HG03139 (cell line): ENCODE measurements around the gene TIMP1.
"Not testable (repeated sequence)": the region's sequence is repeated elsewhere in the genome, so short reads cannot be mapped to it uniquely, and the experiment has no call there.

Experiments used
- ATAC-seq: cut with Tn5 transposase; IDR thresholded peaks from one replicate; pipeline ENCODE4 v1.9.1; 2021; ENCODE audit not compliant: unreplicated experiment

TIMP1 gene

DNA sequence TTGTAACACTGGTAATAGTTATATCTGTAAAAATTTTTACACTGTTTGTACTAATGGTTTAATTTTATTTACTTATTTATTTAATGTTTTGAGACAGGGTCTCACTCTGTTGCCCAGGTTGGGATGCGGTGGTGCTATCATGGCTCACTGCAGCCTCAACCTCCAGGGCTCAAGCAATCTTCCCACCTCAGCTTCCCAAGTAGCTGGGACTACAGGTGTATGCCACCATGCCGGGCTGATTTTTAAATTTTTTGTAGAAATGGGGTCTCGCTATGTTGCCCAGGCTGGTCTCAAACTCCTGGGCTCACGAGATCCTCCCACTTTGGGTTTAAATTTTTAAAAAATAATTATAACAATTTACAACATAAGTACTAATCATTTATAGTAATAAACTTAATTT, 20.9 kb downstream of the TIMP1 start:
- not testable (repeated sequence) for ATAC-seq

DNA sequence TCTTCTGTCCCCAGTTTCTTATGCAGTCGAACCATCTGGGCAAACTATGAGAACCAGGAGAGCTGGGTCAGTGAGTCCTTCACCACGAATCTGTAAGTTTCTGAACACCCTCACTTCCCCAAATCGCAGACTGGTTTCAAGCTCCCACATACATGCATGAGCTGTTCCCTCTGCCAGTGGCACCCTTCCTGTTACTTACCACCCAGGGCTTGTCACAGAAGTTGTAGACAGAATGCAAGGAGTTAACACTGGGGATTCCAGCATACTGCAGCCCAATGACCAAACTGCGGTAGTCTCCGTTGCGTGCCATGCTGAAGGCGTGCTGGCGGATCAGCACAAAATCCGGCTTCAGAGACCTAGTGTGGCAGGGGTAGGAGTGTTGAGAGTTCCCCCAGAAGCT, 22.8 kb downstream of the TIMP1 start:
- ATAC-seq: no peak

DNA sequence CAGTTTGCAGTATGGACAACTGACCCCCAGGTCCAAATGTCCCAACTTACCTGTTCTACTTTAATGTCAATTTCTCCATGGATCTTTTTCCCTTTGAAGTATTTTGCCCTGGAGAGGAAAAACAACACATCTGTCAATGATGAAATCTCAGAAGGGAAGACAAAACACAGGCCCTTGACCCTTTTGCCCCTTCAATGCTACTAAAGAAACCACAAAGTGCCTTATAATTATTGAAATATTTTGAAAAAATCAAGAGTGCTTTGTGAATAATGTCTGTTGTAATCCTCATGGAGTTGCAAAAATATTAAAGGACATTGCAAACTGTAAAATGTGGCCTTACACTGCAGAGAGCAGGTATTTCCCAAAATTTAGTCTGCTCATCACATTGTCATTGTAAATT, 24.9 kb downstream of the TIMP1 start:
- no peak for ATAC-seq

DNA sequence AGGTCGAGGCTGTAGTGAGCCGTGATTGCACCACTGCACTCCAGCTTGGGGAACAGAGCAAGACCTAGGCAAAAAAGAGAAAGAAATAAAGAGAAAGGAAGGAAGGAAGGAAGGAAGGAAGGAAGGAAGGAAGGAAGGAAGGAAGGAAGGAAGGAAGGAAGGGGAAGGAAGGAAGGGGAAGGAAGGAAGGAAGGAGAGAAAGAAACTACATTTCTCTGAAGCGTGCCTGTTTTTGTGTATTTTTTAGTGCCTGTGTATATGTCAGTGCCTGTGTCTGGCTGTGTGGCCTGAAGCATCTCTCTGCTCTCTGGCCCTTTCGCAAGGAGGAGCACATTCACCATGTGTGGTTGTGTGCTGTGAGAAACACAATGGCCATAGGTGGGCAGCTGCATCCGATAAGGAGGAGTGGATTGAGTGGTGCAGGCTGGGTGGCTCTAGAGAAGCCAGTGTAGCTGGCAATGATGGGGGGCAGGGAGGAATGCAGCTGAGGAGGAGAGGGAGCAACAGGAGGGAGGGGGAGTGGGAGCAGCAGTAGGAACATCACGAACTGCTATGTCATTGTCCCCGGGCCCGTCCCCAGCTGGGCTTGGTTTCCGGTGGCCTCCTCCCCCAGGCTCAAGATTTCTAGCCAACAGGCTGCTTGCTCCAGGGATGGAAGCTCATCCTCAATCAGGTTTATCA, 26.0 kb downstream of the TIMP1 start:
- ATAC-seq: no peak

DNA sequence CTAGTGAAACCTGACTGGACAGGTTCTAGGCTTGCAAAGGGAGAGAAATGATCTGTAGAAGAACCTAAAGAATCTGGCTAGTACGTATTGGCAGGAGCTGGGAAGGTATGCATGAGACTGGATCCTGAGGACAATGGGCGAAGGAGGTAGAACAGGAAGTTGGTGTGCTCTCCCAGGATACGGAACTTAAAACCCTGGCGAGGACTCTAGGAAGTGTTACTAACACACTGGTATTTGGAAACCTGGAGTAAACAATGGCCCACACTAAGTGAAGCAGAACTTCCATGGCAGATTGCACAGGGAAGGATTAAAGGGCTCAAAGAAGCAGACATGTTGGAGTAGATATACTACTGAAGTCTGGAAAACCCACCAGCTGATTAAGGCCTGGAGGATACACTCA, 28.3 kb downstream of the TIMP1 start:
- no peak for ATAC-seq

DNA sequence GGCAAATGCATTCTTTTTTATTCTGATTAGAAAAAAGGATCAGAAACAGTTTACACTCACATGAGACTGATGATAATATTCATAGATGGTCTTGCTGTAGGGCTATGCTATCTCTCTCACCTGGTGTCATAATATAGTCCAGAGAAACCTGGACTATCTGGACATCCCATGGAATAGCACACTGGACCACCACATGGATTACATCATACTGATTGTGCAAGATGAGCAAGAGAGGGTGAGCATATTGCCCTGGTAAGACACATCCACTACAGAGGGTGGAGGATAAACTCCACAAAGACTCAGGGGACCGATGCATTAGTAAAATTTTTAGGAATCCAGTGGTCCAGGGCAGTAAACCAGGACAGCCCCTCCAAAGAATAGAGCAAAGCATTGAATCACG, 29.3 kb downstream of the TIMP1 start:
- ATAC-seq: no peak

DNA sequence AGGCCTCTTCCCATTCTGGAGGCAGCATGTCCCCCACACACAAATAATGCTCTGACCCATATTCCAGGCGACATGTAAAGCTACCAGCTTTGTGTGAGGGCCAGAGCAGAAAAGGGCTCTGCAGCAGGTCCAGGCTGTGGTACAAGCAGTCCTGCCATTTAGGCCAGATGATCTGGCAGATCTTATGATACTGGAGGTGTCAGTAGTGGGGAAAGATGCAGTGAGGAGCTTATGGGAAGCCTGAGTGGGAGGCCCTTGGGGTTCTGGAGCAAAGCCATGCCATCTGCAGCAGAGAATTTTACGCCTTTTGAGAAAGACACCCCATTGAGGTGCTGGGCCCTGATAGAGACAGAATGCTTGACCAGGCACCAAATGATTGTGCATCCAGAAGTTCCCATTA, 29.7 kb downstream of the TIMP1 start:
- no peak for ATAC-seq

DNA sequence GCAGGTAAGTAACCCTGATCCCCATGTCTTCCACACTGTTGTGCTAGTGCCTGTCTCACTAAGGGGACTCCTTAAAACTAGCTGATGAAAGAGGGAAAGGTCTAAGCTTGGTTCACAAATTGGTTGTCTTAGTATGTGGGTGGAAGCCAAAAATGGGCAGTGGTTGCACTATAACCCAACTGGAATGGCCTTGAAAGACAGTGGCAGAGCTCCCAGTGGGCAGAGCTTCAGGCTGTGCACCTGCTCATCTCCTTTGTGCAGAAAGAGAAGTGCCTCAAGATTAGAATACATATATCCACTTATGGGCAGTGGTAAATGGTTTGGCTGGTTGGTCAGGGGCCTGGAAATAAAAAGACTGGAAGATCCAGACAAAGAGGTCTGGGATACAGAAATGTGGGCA, 30.2 kb downstream of the TIMP1 start:
- ATAC-seq: no peak

DNA sequence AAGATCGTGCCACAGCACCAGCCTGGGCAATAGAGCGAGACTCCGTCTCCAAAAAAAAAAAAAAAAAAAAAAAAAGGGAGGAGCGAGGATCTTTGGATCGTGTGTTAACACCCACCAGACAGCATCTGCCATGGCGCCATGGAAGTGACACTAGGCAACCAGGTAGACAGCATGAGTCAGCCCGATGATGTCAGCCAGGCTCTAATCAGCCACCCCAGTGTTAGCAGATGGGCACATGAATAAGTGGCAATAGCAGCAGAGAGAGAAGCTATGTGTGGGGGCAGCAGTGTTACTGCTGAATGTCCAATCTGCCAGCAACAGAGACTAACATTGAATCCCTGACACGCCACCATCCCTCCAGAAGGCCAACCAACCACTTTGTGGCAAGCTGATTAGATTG, 30.8 kb downstream of the TIMP1 start:
- no peak for ATAC-seq

DNA sequence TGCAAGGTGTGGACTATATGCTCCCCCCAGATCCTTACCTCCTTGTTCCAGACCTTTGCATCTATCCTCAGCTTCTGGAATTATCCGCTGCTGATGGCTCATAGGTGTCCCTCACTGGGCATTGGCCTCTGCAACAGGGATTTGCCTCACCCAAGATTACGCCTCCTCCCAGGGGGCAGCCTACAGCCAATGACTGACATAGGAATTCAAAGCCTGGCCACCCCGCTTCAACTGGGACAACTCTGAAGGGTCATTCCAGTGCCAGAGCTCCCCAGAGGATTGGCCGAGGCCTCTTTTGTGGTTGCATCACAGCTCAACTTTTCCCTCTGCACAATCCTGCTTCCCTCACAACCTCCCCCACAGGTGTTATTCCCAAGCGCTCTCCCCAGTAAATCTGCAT, 32.4 kb downstream of the TIMP1 start:
- no peak for ATAC-seq

DNA sequence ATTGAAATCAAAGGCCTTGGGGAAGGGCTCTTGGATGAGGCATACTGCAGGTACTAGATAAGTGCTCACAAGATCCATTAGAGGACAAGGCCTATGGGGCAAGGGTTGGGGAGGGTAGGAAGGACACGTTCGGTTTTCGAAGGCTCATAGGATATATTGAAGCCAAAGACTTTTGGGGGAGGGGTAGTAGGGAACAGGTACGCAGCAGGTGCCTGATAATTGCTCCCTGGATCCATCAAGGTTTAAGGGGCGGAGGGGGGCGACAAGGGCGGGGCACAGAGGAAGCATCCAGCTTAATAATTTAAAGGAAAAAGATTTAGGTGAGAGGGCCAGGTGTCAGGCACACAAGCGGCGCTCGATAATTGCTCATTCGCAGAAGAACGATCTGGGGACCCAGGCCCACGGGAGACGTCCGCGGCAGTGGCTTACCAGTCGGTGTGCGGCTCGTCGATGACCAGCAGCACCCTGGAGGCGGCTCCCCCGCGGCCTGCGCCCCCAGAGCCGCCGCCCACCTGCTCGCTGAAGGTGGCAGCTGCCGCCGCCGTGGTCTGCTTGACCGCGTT, 36.8 kb downstream of the TIMP1 start:
- no peak for ATAC-seq

DNA sequence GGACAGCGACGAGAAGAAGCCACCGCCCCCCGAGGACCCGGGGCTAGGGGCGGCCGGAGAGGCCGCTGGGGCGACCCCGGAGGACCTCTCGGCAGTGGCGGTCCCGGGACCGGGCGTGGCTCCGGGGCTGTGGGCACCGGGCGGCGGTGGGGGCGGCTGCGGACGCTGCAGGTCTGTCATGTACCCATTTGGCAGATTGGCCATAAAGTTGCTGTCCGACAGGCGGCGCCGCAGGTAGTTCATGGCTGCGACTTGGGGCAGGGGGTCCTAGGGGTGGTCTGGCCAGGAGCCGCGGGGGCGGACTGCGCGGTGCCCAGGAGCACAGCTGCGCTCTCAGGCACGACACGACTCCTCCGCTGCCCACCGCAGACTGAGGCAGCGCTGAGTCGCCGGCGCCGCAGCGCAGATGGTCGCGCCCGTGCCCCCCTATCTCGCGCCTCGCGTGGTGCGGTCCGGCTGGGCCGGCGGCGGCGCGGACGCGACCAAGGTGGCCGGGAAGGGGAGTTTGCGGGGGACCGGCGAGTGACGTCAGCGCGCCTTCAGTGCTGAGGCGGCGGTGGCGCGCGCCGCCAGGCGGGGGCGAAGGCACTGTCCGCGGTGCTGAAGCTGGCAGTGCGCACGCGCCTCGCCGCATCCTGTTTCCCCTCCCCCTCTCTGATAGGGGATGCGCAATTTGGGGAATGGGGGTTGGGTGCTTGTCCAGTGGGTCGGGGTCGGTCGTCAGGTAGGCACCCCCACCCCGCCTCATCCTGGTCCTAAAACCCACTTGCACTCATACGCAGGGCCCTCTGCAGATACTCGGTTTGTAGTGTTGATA, 37.5 kb downstream of the TIMP1 start, which contains the start of gene SYN1:
Gene SYN1, minus strand, starts transcription at position 372 of the 817 bp plus-strand sequence. Its CDS starts 129 bp downstream, at position 243.
- ATAC-seq: peak; percentile 50

DNA sequence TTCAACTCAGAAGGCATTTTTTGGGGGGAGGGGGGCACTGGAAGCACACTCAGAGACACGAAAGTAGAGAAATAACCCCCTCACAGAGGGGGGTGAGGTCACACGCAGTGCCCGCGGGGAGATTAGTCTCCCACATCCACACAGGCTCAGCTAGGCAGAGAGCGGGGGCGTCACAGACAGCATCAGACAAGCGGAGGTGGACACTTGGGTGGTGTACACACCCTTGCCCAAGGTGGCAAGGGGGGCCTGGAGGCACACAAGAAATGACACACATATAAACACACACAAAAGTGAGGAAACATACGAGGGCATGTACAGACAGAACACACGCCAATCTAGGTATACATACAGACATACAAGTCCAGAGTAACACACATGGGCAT, 38.1 kb downstream of the TIMP1 start:
- no peak for ATAC-seq

DNA sequence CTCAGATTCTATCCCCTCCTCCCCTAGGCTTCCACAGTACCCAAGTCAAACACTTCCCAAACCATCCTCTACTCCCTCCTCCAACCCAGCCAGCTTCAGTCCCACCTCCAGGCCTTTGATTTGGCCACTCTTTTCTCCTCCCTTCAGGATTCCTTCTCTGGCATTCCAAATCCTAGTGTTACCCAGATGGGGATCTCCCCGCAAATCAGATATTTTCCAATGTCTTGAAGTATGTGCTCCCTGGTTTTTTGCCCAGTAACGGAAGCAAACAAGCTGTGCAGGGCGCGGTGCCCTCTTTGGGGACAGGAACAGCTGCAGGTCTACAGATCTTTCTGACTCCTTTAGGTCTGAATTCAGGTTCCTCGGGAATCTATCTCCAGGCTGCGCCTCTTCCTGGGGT, 39.6 kb downstream of the TIMP1 start:
- no peak for ATAC-seq

DNA sequence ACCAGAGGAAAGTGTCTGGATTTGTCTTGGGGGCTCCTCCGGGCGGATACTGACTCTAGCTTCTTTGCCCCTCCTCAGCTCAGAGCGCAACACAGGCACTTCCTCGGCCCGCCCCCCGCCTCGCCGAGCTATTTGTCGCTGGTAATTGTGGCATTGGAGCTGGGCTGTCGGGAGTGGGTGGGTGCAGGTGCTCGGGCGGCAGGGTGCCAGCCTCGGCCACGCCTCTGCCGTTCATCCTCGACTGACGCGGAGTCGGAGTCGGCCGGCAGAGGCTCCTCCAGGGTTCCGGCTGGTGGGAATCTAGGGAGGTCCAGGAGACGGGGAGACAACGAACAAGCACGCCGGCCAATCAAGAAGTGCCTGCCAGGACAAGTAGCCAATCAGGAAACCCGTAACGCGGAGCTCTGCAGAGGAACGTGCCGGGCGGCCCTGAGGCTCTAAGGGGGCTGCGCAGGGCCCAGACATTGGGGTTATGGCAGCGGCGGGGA, 41.3 kb downstream of the TIMP1 start:
- no peak for ATAC-seq

DNA sequence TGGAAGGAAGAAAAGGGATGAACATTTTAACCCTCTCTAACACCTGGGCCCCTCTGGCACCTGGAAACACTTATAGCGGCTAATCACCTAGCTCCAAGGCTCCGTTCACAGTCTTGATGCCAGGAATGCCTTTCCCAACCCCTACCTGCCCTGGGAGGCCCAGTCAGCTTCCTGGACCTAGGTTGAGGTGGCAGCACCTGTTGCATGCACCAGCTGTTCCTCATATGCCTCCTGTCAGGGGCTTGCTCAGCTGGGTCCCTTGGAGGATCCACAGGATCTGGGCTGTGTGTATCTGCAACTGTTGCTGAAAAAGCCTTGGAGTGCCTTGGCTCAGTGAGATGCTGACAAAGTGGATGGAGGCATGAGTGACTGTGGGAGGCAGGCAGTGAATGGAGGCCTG, 43.1 kb downstream of the TIMP1 start:
- ATAC-seq: no peak

DNA sequence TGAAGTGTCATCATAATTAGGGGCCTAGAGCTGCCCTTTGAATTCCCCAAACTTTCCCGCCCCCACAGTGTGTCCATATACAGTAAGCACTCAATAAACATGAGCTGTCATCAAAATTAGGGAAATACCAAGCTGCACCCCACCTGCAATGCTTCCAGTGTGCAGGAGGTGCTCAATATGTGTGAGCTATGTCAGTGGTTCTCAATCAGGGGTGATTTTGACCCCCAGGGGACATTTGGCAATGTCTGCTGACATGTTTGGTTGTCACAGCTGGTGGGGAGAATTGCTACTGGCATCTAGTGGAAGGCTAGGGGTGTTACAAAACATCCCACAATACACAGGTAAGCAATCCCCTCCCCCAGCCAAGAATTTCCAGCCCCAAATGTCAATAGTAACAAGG, 46.7 kb downstream of the TIMP1 start:
- ATAC-seq: no peak

DNA sequence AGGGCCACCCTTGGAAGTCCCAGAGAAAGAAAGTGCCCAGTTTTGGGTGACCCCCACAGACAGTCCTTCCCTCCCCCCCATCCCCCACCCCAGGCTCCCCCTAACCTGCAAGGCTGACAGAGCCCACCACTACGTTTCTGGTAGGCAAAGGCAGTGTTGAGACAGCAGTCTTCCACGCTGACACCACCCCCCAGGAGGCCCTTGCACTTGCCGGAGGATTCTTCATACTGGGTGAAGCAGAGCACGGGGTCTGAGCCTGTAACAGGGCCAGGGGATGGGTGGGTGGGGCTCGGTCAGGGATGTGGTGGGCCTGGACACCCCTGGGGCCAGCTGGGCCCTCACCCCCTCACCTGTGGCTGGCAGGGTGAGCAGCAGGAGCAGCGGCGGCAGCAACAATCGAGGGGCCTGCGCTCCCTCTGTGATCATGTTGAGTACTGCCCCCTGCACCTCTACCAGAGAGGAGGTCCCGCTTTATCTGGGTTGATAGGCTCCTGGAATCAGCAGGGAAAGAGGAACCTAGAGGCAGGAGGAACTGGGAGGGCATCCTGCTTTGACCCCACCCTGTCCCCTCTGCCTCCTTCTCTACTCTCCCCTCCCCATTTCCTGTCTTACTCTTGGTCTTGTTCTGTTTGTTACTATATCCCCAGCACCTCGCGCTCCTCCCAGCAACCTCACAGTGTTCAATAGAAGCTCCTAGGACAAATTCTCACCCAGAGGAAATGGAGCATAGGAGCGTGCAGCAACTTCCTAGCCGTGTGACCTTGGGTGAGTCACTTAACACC, 47.4 kb downstream of the TIMP1 start, which contains the start of gene CFP:
Gene CFP, minus strand, starts transcription at position 512 of the 782 bp plus-strand sequence. Its CDS starts 86 bp downstream, at position 426.
- ATAC-seq: no peak

DNA sequence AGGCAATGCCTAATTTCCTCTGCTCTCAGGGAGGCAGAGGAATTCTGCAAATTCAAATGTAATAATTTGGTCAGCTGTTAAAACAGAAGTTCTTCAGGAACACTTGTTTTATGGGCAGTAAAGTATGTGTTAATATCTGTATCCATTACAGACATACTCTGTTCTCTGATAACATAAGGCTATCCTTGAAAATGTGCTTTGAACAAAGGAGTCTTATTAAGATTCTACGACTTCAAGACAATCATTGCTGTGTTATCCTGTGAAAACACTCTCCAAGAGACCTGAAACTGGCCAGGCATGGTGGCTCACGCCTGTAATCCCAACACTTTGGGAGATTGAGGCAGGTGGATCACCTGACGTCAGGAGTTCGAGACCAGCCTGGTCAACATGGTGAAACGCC, 49.4 kb downstream of the TIMP1 start:
- ATAC-seq: no peak

DNA sequence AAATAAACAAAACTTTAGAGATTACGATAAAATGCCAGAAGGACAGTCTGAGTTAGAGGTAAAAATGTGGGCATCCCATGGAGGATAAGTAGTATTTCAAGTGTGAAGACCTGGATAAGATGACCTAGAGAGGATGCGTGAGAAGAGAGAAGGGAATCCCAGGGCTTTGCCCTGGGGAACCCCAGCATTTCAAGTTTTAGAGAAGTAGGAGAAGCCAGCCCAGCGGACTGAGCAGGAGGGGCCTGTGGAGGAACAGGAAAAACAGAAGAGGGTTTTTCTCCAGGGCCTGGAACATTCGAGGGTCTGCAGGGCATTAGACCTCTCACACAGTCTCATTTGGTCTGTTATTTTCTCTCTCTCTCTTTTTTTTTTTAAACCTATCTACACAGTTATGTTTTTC, 50.4 kb downstream of the TIMP1 start:
- no peak for ATAC-seq
